Stimulated activated memory B cell treated with anti-CD40 and anti-IgM and Interleukin-4, amounts not matched to agents 10 μg/mL and 1 μg/mL and 100 μg/mL, for 72 hours (primary cell): ENCODE data around the gene NCS1.

Experiments used
- ATAC-seq: fragments of 150-1000 bp; cut with Tn5 transposase; 2 replicates; pipeline ENCODE4 v1.10.0; 2021
- H3K27ac Mint-ChIP-seq: one replicate; pipeline ENCODE4 v1.8.0; 2022; ENCODE audit warnings: mild to moderate bottlenecking, mixed read lengths
- H3K27me3 Mint-ChIP-seq: one replicate; pipeline ENCODE4 v1.8.0; 2022; ENCODE audit warnings: mixed read lengths
- H3K36me3 Mint-ChIP-seq: one replicate; pipeline ENCODE4 v1.8.0; 2022; ENCODE audit warnings: mixed read lengths
- H3K4me1 Mint-ChIP-seq: one replicate; pipeline ENCODE4 v1.8.0; 2022; ENCODE audit warnings: mixed read lengths
- H3K4me3 Mint-ChIP-seq: one replicate; pipeline ENCODE4 v1.8.0; 2022; ENCODE audit warnings: mild to moderate bottlenecking, moderate library complexity, mixed read lengths
- H3K9me3 Mint-ChIP-seq: one replicate; pipeline ENCODE4 v1.8.0; 2022; ENCODE audit warnings: mixed read lengths

NCS1 gene

GRCh38 chr9:130159057-130159456 is 13.1 kb upstream of the NCS1 start:
- Mint-ChIP-seq H3K27ac (no peak overlapping the region), H3K4me3 (no peak overlapping the region), H3K27me3 (no peaks in the 10 kb centered on the region)

GRCh38 chr9:130159915-130160670 is 12.1 kb upstream of the NCS1 start:
- Mint-ChIP-seq H3K4me3 (no peak overlapping the region), H3K36me3 (no peaks in the 10 kb centered on the region), H3K27ac (no peak overlapping the region), H3K4me1 (no peaks in the 10 kb centered on the region), H3K9me3 (no peaks in the 10 kb centered on the region), H3K27me3 (no peaks in the 10 kb centered on the region)
- ATAC-seq, result no peak

More at GRCh38 chr9:130159057-130159456, 13.1 kb upstream of the NCS1 start:
- Mint-ChIP-seq H3K9me3 (no peaks in the 10 kb centered on the region), H3K4me1 (no peaks in the 10 kb centered on the region), H3K36me3 (no peaks in the 10 kb centered on the region)
- no peak for ATAC-seq

GRCh38 chr9:130160862-130161470 is 11.2 kb upstream of the NCS1 start:
- Mint-ChIP-seq H3K36me3 (no peaks in the 10 kb centered on the region), H3K4me1 (no peaks in the 10 kb centered on the region), H3K27me3 (no peaks in the 10 kb centered on the region), H3K4me3 (no peak overlapping the region), H3K27ac (no peak overlapping the region), H3K9me3 (no peaks in the 10 kb centered on the region)
- ATAC-seq, result no peak

- Mint-ChIP-seq H3K4me3 (no peak overlapping the region), H3K9me3 (no peaks in the 10 kb centered on the region)
Measured at GRCh38 chr9:130165579-130165978, 6.6 kb upstream of the NCS1 start.

GRCh38 chr9:130166399-130166798 is 5.8 kb upstream of the NCS1 start:
- H3K27ac Mint-ChIP-seq, result no peak overlapping the region
- ATAC-seq, result no peak
- H3K4me1 Mint-ChIP-seq, result peaks cover 7% of the 10 kb centered on the region
- H3K4me3 Mint-ChIP-seq, result no peak overlapping the region
- no peaks in the 10 kb centered on the region for H3K9me3 Mint-ChIP-seq
- peaks cover 36% of the 10 kb centered on the region for H3K27me3 Mint-ChIP-seq
- no peaks in the 10 kb centered on the region for H3K36me3 Mint-ChIP-seq

More at GRCh38 chr9:130165579-130165978, 6.6 kb upstream of the NCS1 start:
- no peak for ATAC-seq
- Mint-ChIP-seq H3K27me3 (peaks cover 28% of the 10 kb centered on the region), H3K4me1 (peaks cover 7% of the 10 kb centered on the region), H3K27ac (no peak overlapping the region), H3K36me3 (no peaks in the 10 kb centered on the region)

- H3K36me3 Mint-ChIP-seq, result no peaks in the 10 kb centered on the region
- H3K27ac Mint-ChIP-seq, result no peak overlapping the region
- H3K27me3 Mint-ChIP-seq, result peaks cover 38% of the 10 kb centered on the region
- no peak overlapping the region for H3K4me3 Mint-ChIP-seq
- H3K9me3 Mint-ChIP-seq, result no peaks in the 10 kb centered on the region
- no peak for ATAC-seq
- peaks cover 7% of the 10 kb centered on the region for H3K4me1 Mint-ChIP-seq
Measured at GRCh38 chr9:130167927-130168326, 4.3 kb upstream of the NCS1 start.

- Mint-ChIP-seq H3K27ac (no peak overlapping the region), H3K36me3 (no peaks in the 10 kb centered on the region), H3K4me3 (peak overlapping the region; percentile 39), H3K27me3 (peaks cover 55% of the 10 kb centered on the region), H3K9me3 (no peaks in the 10 kb centered on the region), H3K4me1 (peaks cover 7% of the 10 kb centered on the region)
- peak; percentile 13 for ATAC-seq
Measured at GRCh38 chr9:130171226-130172148, 717 bp upstream of the NCS1 start.

- H3K27me3 Mint-ChIP-seq, result peaks cover 55% of the 10 kb centered on the region
- H3K4me3 Mint-ChIP-seq, result peak overlapping the region; percentile 65
- H3K27ac Mint-ChIP-seq, result no peak overlapping the region
- H3K9me3 Mint-ChIP-seq, result no peaks in the 10 kb centered on the region
- peaks cover 4% of the 10 kb centered on the region for H3K4me1 Mint-ChIP-seq
- H3K36me3 Mint-ChIP-seq, result no peaks in the 10 kb centered on the region
- ATAC-seq, result peak; percentile 5
Measured at GRCh38 chr9:130172858-130173665, 858 bp downstream of the NCS1 start.

GRCh38 chr9:130173666-130173983 is 1.4 kb downstream of the NCS1 start:
- Mint-ChIP-seq H3K27ac (no peak overlapping the region), H3K9me3 (no peaks in the 10 kb centered on the region), H3K4me1 (no peaks in the 10 kb centered on the region), H3K4me3 (peak overlapping the region; percentile 65), H3K27me3 (peaks cover 55% of the 10 kb centered on the region), H3K36me3 (no peaks in the 10 kb centered on the region)
- no peak for ATAC-seq

GRCh38 chr9:130174025-130174424 is 1.8 kb downstream of the NCS1 start:
- no peaks in the 10 kb centered on the region for H3K36me3 Mint-ChIP-seq
- no peak overlapping the region for H3K27ac Mint-ChIP-seq
- H3K4me1 Mint-ChIP-seq, result no peaks in the 10 kb centered on the region
- peak overlapping the region; percentile 65 for H3K4me3 Mint-ChIP-seq
- H3K9me3 Mint-ChIP-seq, result no peaks in the 10 kb centered on the region
- no peak for ATAC-seq
- H3K27me3 Mint-ChIP-seq, result peaks cover 55% of the 10 kb centered on the region

GRCh38 chr9:130174920-130175321 is 2.7 kb downstream of the NCS1 start:
- no peaks in the 10 kb centered on the region for H3K4me1 Mint-ChIP-seq
- no peak overlapping the region for H3K27ac Mint-ChIP-seq
- no peak for ATAC-seq
- H3K4me3 Mint-ChIP-seq, result no peak overlapping the region
- no peaks in the 10 kb centered on the region for H3K9me3 Mint-ChIP-seq
- peaks cover 53% of the 10 kb centered on the region for H3K27me3 Mint-ChIP-seq
- no peaks in the 10 kb centered on the region for H3K36me3 Mint-ChIP-seq

GRCh38 chr9:130175355-130175754 is 3.2 kb downstream of the NCS1 start:
- H3K27ac Mint-ChIP-seq, result no peak overlapping the region
- H3K4me1 Mint-ChIP-seq, result no peaks in the 10 kb centered on the region
- H3K27me3 Mint-ChIP-seq, result peaks cover 53% of the 10 kb centered on the region
- H3K4me3 Mint-ChIP-seq, result no peak overlapping the region
- ATAC-seq, result no peak
- no peaks in the 10 kb centered on the region for H3K9me3 Mint-ChIP-seq
- H3K36me3 Mint-ChIP-seq, result peaks cover under 1% of the 10 kb centered on the region

- peaks cover 53% of the 10 kb centered on the region for H3K27me3 Mint-ChIP-seq
- peaks cover 4% of the 10 kb centered on the region for H3K36me3 Mint-ChIP-seq
- H3K9me3 Mint-ChIP-seq, result no peaks in the 10 kb centered on the region
- no peak overlapping the region for H3K4me3 Mint-ChIP-seq
- H3K4me1 Mint-ChIP-seq, result no peaks in the 10 kb centered on the region
- no peak for ATAC-seq
- no peak overlapping the region for H3K27ac Mint-ChIP-seq
Measured at GRCh38 chr9:130176760-130177159, 4.6 kb downstream of the NCS1 start.

- peaks cover 55% of the 10 kb centered on the region for H3K27me3 Mint-ChIP-seq
- no peak overlapping the region for H3K4me3 Mint-ChIP-seq
- no peaks in the 10 kb centered on the region for H3K4me1 Mint-ChIP-seq
- H3K36me3 Mint-ChIP-seq, result peaks cover 4% of the 10 kb centered on the region
- ATAC-seq, result no peak
- no peak overlapping the region for H3K27ac Mint-ChIP-seq
- H3K9me3 Mint-ChIP-seq, result no peaks in the 10 kb centered on the region
Measured at GRCh38 chr9:130177898-130178805, 5.9 kb downstream of the NCS1 start.
